Measurements from ENCODE around the gene STARD3NL. TPM values are rescaled to one million over a fixed set of nuclear protein-coding genes. Genes with fewer than 3 reads are reported as not detected.
A peak's percentile ranks its signal among the peaks of the same experiment; 100 is the strongest.

STARD3NL gene
- total and polyA plus RNA-seq, 2 experiments from 2014 or later, result 55.1 to 55.3 TPM

DNA sequence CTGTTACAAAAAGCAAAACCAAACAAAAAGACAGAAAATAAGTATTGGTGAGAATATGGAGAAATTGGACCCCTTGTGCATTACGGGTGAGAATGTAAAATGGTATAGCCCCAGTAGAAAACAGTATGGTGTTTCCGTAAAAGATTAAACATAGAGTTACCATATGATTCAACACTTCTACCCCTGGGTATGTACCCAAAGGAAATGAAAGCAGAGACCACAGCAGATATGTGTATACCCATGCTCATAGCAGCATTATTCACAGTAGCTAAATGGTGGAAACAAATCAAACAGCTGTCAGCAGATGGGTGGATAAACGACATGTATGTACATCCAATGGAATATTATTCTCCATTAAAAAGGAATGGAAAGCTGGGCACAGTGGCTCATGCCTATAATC is 42.4 kb downstream of the STARD3NL start (continued):
- TF ChIP-seq, protein P1, sequence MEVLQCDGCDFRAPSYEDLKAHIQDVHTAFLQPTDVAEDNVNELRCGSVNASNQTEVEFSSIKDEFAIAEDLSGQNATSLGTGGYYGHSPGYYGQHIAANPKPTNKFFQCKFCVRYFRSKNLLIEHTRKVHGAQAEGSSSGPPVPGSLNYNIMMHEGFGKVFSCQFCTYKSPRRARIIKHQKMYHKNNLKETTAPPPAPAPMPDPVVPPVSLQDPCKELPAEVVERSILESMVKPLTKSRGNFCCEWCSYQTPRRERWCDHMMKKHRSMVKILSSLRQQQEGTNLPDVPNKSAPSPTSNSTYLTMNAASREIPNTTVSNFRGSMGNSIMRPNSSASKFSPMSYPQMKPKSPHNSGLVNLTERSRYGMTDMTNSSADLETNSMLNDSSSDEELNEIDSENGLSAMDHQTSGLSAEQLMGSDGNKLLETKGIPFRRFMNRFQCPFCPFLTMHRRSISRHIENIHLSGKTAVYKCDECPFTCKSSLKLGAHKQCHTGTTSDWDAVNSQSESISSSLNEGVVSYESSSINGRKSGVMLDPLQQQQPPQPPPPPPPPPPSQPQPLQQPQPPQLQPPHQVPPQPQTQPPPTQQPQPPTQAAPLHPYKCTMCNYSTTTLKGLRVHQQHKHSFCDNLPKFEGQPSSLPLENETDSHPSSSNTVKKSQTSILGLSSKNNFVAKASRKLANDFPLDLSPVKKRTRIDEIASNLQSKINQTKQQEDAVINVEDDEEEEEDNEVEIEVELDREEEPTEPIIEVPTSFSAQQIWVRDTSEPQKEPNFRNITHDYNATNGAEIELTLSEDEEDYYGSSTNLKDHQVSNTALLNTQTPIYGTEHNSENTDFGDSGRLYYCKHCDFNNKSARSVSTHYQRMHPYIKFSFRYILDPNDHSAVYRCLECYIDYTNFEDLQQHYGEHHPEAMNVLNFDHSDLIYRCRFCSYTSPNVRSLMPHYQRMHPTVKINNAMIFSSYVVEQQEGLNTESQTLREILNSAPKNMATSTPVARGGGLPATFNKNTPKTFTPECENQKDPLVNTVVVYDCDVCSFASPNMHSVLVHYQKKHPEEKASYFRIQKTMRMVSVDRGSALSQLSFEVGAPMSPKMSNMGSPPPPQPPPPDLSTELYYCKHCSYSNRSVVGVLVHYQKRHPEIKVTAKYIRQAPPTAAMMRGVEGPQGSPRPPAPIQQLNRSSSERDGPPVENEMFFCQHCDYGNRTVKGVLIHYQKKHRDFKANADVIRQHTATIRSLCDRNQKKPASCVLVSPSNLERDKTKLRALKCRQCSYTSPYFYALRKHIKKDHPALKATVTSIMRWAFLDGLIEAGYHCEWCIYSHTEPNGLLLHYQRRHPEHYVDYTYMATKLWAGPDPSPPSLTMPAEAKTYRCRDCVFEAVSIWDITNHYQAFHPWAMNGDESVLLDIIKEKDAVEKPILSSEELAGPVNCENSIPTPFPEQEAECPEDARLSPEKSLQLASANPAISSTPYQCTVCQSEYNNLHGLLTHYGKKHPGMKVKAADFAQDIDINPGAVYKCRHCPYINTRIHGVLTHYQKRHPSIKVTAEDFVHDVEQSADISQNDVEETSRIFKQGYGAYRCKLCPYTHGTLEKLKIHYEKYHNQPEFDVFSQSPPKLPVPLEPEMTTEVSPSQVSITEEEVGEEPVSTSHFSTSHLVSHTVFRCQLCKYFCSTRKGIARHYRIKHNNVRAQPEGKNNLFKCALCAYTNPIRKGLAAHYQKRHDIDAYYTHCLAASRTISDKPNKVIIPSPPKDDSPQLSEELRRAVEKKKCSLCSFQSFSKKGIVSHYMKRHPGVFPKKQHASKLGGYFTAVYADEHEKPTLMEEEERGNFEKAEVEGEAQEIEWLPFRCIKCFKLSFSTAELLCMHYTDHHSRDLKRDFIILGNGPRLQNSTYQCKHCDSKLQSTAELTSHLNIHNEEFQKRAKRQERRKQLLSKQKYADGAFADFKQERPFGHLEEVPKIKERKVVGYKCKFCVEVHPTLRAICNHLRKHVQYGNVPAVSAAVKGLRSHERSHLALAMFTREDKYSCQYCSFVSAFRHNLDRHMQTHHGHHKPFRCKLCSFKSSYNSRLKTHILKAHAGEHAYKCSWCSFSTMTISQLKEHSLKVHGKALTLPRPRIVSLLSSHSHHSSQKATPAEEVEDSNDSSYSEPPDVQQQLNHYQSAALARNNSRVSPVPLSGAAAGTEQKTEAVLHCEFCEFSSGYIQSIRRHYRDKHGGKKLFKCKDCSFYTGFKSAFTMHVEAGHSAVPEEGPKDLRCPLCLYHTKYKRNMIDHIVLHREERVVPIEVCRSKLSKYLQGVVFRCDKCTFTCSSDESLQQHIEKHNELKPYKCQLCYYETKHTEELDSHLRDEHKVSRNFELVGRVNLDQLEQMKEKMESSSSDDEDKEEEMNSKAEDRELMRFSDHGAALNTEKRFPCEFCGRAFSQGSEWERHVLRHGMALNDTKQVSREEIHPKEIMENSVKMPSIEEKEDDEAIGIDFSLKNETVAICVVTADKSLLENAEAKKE (CRISPR knock-in tag; IDR thresholded peaks at IDR 0.05), result no peak
- TF ChIP-seq, protein P2, sequence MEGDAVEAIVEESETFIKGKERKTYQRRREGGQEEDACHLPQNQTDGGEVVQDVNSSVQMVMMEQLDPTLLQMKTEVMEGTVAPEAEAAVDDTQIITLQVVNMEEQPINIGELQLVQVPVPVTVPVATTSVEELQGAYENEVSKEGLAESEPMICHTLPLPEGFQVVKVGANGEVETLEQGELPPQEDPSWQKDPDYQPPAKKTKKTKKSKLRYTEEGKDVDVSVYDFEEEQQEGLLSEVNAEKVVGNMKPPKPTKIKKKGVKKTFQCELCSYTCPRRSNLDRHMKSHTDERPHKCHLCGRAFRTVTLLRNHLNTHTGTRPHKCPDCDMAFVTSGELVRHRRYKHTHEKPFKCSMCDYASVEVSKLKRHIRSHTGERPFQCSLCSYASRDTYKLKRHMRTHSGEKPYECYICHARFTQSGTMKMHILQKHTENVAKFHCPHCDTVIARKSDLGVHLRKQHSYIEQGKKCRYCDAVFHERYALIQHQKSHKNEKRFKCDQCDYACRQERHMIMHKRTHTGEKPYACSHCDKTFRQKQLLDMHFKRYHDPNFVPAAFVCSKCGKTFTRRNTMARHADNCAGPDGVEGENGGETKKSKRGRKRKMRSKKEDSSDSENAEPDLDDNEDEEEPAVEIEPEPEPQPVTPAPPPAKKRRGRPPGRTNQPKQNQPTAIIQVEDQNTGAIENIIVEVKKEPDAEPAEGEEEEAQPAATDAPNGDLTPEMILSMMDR (conservative IDR thresholded peaks at IDR 0.05; ENCODE audit: low read depth in 2 of 2), result no peak
- TF ChIP-seq, protein P3, sequence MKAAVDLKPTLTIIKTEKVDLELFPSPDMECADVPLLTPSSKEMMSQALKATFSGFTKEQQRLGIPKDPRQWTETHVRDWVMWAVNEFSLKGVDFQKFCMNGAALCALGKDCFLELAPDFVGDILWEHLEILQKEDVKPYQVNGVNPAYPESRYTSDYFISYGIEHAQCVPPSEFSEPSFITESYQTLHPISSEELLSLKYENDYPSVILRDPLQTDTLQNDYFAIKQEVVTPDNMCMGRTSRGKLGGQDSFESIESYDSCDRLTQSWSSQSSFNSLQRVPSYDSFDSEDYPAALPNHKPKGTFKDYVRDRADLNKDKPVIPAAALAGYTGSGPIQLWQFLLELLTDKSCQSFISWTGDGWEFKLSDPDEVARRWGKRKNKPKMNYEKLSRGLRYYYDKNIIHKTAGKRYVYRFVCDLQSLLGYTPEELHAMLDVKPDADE (IDR thresholded peaks at IDR 0.05), result no peak
- no peak for TF ChIP-seq JUNB (IDR thresholded peaks at IDR 0.05; ENCODE audit: unreplicated experiment)
- no peak for TF ChIP-seq CREB1 (CRISPR knock-in tag; IDR thresholded peaks at IDR 0.05; ENCODE audit: low read depth)

DNA sequence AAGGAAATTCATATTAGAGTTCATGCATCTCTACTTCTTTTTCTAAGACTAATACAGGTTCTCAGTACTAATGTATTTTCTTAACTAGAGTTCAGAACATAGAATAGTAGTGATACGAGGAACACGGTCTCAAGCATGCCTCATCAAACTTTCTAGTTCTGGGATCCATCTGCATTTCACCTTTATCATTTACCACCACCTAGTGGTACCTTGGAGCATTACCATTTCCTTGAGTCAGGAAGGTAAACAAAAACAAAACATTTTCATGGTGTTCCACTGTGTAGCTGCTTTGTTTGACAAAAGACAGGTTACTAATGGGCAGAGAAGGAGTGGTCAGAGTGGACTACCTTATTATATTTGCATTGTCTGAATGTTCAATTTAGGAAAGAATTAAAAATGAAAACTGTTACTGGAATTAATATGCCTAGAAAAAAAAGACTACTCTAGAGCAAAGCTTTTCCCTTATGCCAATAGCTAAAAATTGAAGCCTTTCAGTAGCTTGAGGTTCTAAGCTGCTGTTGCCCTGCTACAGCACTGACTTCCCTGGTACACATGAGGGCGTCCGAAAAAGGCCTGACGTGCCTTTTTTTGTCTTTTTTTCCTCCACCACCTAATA is 44.5 kb downstream of the STARD3NL start:
- no peaks in the 10 kb centered on the region for H3K9me3 Mint-ChIP-seq
- Histone ChIP-seq H3K36me3 (ENCODE audit: insufficient read depth) (peaks cover 6% of the 10 kb centered on the region), H3K27ac (ENCODE audit: low read depth) (0 out of 2 replicates have a peak overlapping the region, but pooled peaks have one; percentile 53), H3K27me3 (ENCODE audit: insufficient read depth) (no peaks in the 10 kb centered on the region), H3K9me2 (ENCODE audit: insufficient read depth) (no peaks in the 10 kb centered on the region), H3K4me3 (no peak overlapping the region), H4K20me1 (replicated peaks; ENCODE audit: insufficient read depth) (no peaks in the 10 kb centered on the region), H3K79me2 (replicated peaks; ENCODE audit: insufficient read depth) (no peaks in the 10 kb centered on the region), H3K4me2 (no peak overlapping the region), H2AFZ (no peak overlapping the region), H3F3A (replicated peaks; ENCODE audit: low read depth) (no peaks in the 10 kb centered on the region), H3K4me1 (ENCODE audit: insufficient read depth) (no peaks in the 10 kb centered on the region)
- DNase-seq (ENCODE audit: low spot score) (peak; percentile 76), ATAC-seq (peak; percentile 80)
- H3K4me3 Mint-ChIP-seq, result no peak overlapping the region
- no peak overlapping the region for H3K27ac Mint-ChIP-seq
- peaks cover 25% of the 10 kb centered on the region for H3K36me3 Mint-ChIP-seq (ENCODE audit: low read depth)
- no peaks in the 10 kb centered on the region for H3K27me3 Mint-ChIP-seq (ENCODE audit: insufficient read depth, low read depth, poor library complexity)
- H3K4me1 Mint-ChIP-seq, result no peaks in the 10 kb centered on the region
- TF ChIP-seq, protein P2 (conservative IDR thresholded peaks at IDR 0.05; ENCODE audit: low read depth in 2 of 2), result peak; percentile 85 to 88
- TF ChIP-seq CREB1 (CRISPR knock-in tag; IDR thresholded peaks at IDR 0.05; ENCODE audit: low read depth), result no peak
